GM21717 (cell line): Measurements from ENCODE around the gene CLIC5.

Experiments
- ATAC-seq: cut with Tn5 transposase; IDR thresholded peaks from one replicate; pipeline ENCODE4 v1.9.1; 2021; ENCODE audit warnings: mild to moderate bottlenecking, moderate library complexity; ENCODE audit not compliant: unreplicated experiment

The CLIC5 gene

DNA sequence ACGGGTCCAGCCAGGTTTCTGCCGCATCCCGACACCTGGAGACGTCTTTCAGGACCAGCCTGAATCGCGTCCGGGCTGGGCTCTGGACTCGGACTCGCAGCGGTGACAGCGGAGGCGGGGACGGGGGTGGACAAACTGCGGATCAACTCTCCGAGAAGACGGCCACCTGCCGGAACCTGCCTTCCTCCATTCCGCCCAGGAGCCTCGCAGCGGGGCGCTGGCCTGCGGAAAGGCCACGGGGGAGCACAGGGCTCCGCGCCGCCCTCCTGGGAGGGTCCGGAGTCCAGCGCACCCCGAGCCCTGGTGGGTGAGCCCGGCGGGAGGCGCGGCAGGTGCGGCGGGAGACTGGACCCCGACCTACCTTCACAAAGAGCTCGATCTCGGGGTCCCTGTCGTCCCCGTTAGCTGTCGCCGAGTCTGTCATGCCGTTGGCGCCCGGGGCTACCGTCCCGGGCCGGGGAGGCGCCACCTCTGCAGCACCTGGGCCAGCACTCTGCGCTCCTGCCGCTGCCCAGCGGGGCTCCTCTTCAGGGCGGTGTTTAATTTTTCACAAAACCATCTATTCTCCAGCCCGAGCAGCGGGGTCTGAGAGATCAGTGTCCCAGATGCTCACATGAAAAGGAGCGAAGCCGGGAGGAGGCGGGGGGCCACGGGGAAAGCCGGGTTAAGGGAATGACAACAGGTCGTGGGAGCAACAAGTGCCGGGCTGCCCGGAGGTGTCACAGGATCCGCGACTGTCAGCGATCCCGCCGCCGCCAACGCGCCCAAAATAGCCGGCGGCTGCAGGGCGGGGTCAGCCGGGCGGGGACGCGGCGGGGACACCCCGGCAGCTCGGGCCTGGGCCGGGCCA, at the start of gene CLIC5:
Gene CLIC5 (minus strand): TSS at position 742 of the 850 bp plus-strand sequence. CDS start 318 bp downstream, at position 424.
- no peak for ATAC-seq

DNA sequence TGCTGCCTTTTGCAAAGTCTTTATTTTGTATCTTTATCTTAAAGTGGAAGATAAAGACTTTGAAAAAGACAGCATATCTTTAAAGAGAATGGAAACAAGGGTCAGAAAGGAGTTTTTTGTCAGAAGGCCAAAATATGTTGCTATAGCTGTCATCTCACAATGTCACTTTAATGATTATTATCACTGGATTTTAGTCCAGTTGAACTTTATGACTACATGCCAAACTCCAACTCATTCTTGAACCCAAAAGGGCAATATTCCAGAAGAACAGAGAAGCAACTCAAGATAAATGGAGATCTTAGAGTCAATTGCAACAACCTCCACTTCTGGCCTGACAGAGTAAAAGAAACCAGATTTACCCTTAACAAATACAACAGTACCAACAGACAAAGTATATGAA, 47.3 kb upstream of the CLIC5 start:
- no peak for ATAC-seq

DNA sequence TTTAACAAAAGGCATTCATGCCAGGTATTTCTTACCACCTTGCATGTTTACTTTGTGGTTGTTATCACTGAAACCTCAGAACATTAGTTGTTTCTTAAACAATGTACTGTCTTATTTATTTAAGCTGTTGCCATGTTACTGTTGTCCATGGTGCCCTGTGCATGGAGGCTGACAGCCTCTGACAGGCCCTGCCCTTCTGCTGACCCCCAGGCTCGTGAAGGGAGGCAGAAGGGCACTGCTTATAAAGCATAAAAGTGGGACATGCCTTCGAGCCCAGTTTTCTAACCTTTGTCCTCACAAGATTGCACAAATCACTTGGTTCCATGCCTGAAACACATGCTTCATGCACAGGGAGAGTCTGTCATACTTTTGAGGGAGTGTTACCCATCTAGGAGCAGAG, 46.7 kb upstream of the CLIC5 start:
- no peak for ATAC-seq

GRCh38 chr6:46061497-46061896, 45.8 kb upstream of the CLIC5 start:
- no peak for ATAC-seq

DNA sequence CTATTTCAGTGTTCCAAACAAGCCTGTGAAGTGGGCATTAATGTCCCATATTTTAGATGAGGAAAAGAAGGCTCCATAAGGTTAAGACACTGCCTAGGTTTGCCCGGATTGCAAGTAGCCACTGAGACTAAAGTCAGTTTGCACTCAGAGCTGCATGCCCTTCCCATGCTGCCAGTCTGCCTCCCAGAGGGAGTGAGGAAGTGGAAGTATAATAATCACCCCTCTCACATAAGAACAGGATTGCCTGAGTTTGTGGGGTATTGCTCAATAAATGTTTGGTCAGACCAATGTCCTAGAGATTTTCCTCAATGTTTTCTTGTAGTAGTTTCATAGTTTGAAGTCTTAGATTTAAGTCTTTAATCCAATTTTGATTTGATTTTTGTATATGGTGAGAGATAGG, 43.9 kb upstream of the CLIC5 start:
- ATAC-seq = no peak

GRCh38 chr6:46058951-46059350, 43.3 kb upstream of the CLIC5 start:
- ATAC-seq = no peak

DNA sequence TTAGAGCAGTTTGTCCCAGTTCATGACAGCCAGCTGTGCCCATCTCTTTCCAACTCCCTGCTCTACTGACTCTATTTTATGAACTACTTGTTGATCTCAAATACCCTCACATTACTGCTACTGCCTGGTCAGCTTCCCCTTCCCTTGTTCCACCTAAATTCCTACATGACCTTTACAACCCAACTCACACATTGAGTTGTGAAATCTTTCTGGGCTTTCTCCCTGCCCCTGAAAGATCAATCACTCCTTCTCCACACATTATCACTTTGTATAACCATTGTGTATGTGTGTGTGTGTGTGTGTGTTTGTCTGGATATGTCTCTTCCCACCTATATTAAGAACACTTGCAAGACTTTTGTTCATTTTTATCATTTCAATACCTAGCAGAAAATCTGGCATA, 42.1 kb upstream of the CLIC5 start:
- ATAC-seq = no peak

- no peak for ATAC-seq
Measured at GRCh38 chr6:46056906-46057529, 41.4 kb upstream of the CLIC5 start.

GRCh38 chr6:46054516-46054915, 38.9 kb upstream of the CLIC5 start:
- no peak for ATAC-seq

- ATAC-seq = no peak
Measured at GRCh38 chr6:46053039-46053933, 37.6 kb upstream of the CLIC5 start.

DNA sequence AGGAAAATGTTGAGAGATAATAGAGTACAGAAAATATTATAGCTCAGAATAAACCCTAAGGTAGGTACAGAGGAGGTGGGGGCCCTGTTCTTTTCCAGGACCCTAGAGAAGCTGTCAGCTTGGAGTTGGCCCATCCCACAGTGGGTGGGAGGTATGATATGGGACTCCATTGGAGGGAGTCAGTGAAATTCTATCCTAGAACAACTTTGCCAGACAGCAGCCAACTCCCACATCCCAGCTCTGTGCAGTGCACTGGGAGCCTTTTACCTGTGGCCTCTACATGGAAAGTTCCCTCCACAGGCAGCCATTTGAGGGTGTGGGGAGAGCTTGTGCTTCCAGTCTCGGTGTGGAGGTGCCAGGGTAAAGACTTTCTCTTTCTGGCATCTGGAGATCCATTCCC, 36.8 kb upstream of the CLIC5 start:
- ATAC-seq = no peak

GRCh38 chr6:46051962-46052361, 36.3 kb upstream of the CLIC5 start:
- no peak for ATAC-seq

DNA sequence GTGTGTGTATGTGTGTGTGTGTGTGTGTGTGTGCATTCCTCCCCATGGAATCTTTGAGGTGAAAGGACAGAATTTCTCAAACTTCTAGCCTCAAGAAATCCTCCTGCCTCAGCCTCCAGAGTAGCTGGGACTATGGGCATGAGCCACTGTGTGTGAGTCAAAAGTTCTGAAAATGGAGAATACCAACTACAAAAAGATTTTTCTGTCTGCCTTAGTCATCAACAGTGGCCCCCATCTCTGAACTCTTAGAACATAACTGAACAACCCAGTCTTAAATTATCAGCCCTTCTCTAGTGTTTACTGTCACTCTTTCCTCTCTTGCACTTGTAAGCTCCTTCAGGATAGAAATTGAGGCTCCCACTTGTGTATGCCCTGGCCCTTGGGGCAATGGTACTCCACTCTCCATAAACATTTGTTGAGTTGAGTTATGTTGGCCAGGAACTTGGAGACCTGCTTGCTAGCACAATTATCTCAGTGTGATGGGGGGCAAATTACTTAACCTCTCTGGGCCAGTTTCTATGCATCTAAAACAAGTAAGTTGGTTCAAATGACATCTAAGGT, 35.3 kb upstream of the CLIC5 start:
- ATAC-seq = no peak

- no peak for ATAC-seq
Measured at GRCh38 chr6:46048646-46049297, 33.1 kb upstream of the CLIC5 start.

DNA sequence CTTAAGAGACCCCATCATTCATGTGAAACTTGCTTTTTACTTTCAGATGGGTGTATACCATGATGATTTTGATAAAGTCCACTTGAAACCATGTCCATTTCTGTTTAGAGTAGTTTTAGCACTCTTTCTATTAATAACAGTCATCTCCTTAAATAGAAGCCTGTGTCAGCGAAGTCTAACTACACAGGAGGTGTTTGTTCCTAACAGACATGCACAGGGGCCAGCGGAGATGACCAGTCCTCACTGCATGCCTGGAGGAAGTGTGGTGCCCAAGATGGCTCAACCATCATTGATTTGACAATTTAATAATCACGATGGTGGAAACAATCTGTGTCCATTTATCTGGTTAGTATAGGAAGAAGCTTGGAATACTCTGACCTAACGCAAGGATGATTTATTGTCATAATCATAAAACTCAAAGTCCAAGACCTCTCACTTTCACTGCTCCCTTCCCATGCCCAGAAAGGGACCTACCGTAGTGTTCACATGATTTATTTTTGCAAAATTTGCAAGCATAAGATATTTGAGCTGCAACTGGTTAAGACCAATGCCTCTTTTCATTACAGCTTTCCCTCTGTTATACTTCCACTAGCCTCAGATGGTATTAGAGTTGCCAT, 31.0 kb upstream of the CLIC5 start:
- ATAC-seq = no peak

DNA sequence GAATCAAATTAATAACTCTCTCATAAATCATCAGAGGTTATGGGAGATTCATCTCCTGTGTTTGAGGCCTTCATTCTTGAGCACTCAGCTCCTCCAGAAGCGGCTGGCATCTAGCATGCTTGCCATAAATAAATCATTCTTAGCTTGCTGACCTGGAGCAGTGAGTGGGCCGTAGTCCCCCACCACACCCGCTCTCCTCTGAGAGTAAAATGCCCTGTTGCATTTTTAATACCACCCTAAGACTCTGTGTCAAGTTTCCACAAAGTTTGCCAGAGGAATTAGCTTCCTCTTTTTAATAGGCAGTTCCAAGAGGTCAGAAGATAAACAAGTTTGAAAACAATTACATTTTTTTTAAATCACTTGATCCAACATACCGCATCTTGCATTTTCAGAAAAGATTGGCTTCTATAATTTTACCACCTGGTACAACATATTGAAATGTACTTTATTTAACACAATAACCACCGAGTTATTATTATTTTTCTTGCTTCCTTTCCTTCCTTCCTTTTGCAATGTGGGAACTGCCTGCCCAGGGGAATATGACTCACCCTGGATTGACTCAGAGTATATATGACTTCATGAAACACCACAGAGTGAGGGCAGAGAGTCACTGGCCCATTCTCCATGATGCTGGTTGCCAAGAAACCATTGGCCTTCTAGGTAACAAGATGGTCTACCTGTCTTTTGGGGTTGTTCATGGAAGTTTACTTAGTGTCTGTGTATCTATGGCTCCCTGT, 29.4 kb upstream of the CLIC5 start:
- no peak for ATAC-seq

- ATAC-seq = peak; percentile 85
Measured at GRCh38 chr6:46042355-46042999, 26.8 kb upstream of the CLIC5 start.

DNA sequence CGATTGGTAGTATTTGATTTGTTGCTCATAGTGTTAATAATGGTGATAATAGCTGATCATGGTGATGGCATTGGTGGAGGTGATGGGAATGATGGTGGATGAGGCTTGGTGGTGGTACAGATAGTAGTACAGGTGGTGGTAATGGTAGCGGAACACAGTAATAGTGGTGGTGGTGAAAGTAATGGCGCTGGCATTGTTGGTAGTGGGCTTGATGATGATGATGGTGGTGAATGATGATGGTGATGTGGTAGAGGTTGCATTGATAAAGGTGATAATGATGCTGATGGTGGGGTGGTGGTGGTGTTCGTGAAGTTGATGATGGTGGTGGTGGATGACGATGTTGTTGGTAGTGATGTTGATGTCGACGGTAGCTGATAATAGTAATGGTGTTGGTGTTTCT, 24.6 kb upstream of the CLIC5 start:
- no peak for ATAC-seq

- ATAC-seq = no peak
Measured at GRCh38 chr6:46039646-46040045, 24.0 kb upstream of the CLIC5 start.
